MM.1S (cell line): ENCODE data around the gene SUSD1.

ENCODE experiments used
- DNase-seq: peaks from one replicate; pipeline ENCODE4 v3.0.0-alpha.2; 2015
- H2AFZ ChIP-seq: fragments of 300-600 bp; sonication (generic); 2 replicates; pipeline ENCODE4 v1.6.0; 2016; ENCODE audit warnings: antibody characterized with exemption, low read length
- H3F3A ChIP-seq: fragments of 300-600 bp; sonication (generic); 2 replicates; pipeline ENCODE4 v1.6.1; 2016; ENCODE audit warnings: mild to moderate bottlenecking, antibody characterized with exemption, low read length, moderate library complexity, mixed read lengths; ENCODE audit not compliant: insufficient read depth
- H3K27ac ChIP-seq: fragments of 300-600 bp; sonication (generic); 2 replicates; pipeline ENCODE4 v1.5.1; 2016; ENCODE audit warnings: mild to moderate bottlenecking, low read length
- H3K27me3 ChIP-seq: fragments of 300-600 bp; sonication (generic); replicated peaks from 2 replicates; pipeline ENCODE4 v1.6.0; 2016; ENCODE audit warnings: low read length; ENCODE audit not compliant: insufficient read depth
- H3K36me3 ChIP-seq: fragments of 300-600 bp; sonication (generic); replicated peaks from 2 replicates; pipeline ENCODE4 v1.6.1; 2016; ENCODE audit warnings: mild to moderate bottlenecking, low read length, mixed read lengths; ENCODE audit not compliant: insufficient read depth
- H3K4me1 ChIP-seq: fragments of 300-600 bp; sonication (generic); 2 replicates; pipeline ENCODE4 v1.6.1; 2016; ENCODE audit warnings: low read length, mixed read lengths
- H3K4me2 ChIP-seq: fragments of 300-600 bp; sonication (generic); 2 replicates; pipeline ENCODE4 v1.6.0; 2016; ENCODE audit warnings: low read depth, low read length
- H3K4me3 ChIP-seq: fragments of 300-600 bp; sonication (generic); 2 replicates; pipeline ENCODE4 v1.5.1; 2016; ENCODE audit warnings: low read length, mixed read lengths
- H3K79me2 ChIP-seq: fragments of 300-600 bp; sonication (generic); 2 replicates; pipeline ENCODE4 v1.6.1; 2016; ENCODE audit warnings: mixed run types, low read length, mixed read lengths
- H3K9ac ChIP-seq: fragments of 300-600 bp; sonication (generic); 2 replicates; pipeline ENCODE4 v1.6.1; 2016; ENCODE audit warnings: low read length, mixed read lengths
- H3K9me2 ChIP-seq: fragments of 300-600 bp; sonication (generic); replicated peaks from 2 replicates; pipeline ENCODE4 v1.6.1; 2016; ENCODE audit warnings: mild to moderate bottlenecking, low read length, mixed read lengths; ENCODE audit not compliant: insufficient read depth
- H3K9me3 ChIP-seq: fragments of 300-600 bp; sonication (generic); replicated peaks from 2 replicates; pipeline ENCODE4 v1.6.1; 2016; ENCODE audit warnings: mild to moderate bottlenecking, low read length, mixed read lengths; ENCODE audit not compliant: insufficient read depth
- H4K20me1 ChIP-seq: fragments of 300-600 bp; sonication (generic); 2 replicates; pipeline ENCODE4 v1.6.1; 2016; ENCODE audit warnings: mild to moderate bottlenecking, low read length, moderate library complexity, mixed read lengths; ENCODE audit not compliant: insufficient read depth
- CTCF ChIP-seq: fragments of 300-600 bp; sonication (generic); IDR thresholded peaks from 2 replicates; pipeline ENCODE4 v1.5.1; 2016; ENCODE audit warnings: antibody characterized with exemption, low read length, mixed read lengths
- EZH2 ChIP-seq: fragments of 300-600 bp; sonication (generic); optimal IDR thresholded peaks from 2 replicates; pipeline ENCODE3; 2017; ENCODE audit warnings: low read depth, mild to moderate bottlenecking, antibody characterized with exemption, low read length, mixed read lengths
- EZH2phosphoT487 ChIP-seq: fragments of 300-600 bp; sonication (generic); IDR thresholded peaks from 2 replicates; pipeline ENCODE4 v1.6.1; 2018; ENCODE audit warnings: antibody characterized with exemption, low read length

Gene SUSD1

GRCh38 chr9:112043423-112043822 lies 131.7 kb downstream of the SUSD1 start:
- Histone ChIP-seq H3K36me3 (no peaks in the 10 kb centered on the region), H3K4me2 (no peak overlapping the region)
- no peak for TF ChIP-seq CTCF
- no peak for TF ChIP-seq EZH2
- no peak for TF ChIP-seq EZH2phosphoT487

GRCh38 chr9:112042769-112043168 lies 132.3 kb downstream of the SUSD1 start:
- Histone ChIP-seq H4K20me1 (no peaks in the 10 kb centered on the region), H3K9ac (no peak overlapping the region), H3K27me3 (no peaks in the 10 kb centered on the region), H3K4me2 (no peak overlapping the region), H3K27ac (no peak overlapping the region), H3K9me2 (no peaks in the 10 kb centered on the region), H3K9me3 (no peaks in the 10 kb centered on the region), H3K79me2 (no peaks in the 10 kb centered on the region), H3K4me1 (peaks cover 3% of the 10 kb centered on the region; the same call in 1 of the 2 replicates), H3K36me3 (no peaks in the 10 kb centered on the region), H3F3A (0 out of 2 replicates have a peak, but pooled peaks cover under 1% of the 10 kb centered on the region), H3K4me3 (no peak overlapping the region), H2AFZ (no peak overlapping the region)
- no peak for DNase-seq
- TF ChIP-seq EZH2phosphoT487 (no peak), EZH2 (no peak), CTCF (no peak)

More at GRCh38 chr9:112043423-112043822, 131.7 kb downstream of the SUSD1 start:
- no peak for DNase-seq
- H3K9me3 ChIP-seq = no peaks in the 10 kb centered on the region
- H3K27me3 ChIP-seq = no peaks in the 10 kb centered on the region
- H3K27ac ChIP-seq = no peak overlapping the region
- H3K4me1 ChIP-seq = peaks cover 3% of the 10 kb centered on the region; the same call in 1 of the 2 replicates
- H2AFZ ChIP-seq = no peak overlapping the region
- no peaks in the 10 kb centered on the region for H4K20me1 ChIP-seq
- H3K79me2 ChIP-seq = no peaks in the 10 kb centered on the region
- H3K9ac ChIP-seq = no peak overlapping the region
- no peaks in the 10 kb centered on the region for H3K9me2 ChIP-seq
- no peaks in the 10 kb centered on the region for H3F3A ChIP-seq
- no peak overlapping the region for H3K4me3 ChIP-seq

- Histone ChIP-seq H3K4me1 (peaks cover 5% of the 10 kb centered on the region), H3K9ac (no peak overlapping the region)
- TF ChIP-seq CTCF (no peak), EZH2 (no peak), EZH2phosphoT487 (no peak)
Measured at GRCh38 chr9:112042244-112042638, 132.9 kb downstream of the SUSD1 start.

More at GRCh38 chr9:112042244-112042638, 132.9 kb downstream of the SUSD1 start:
- Histone ChIP-seq H3K36me3 (no peaks in the 10 kb centered on the region), H4K20me1 (no peaks in the 10 kb centered on the region), H3K4me2 (no peak overlapping the region), H3K9me3 (no peaks in the 10 kb centered on the region), H3K27ac (no peak overlapping the region), H2AFZ (no peak overlapping the region), H3K9me2 (no peaks in the 10 kb centered on the region), H3K4me3 (no peak overlapping the region), H3K27me3 (no peaks in the 10 kb centered on the region), H3K79me2 (no peaks in the 10 kb centered on the region), H3F3A (0 out of 2 replicates have a peak, but pooled peaks cover 6% of the 10 kb centered on the region)
- no peak for DNase-seq
